GM23338 (cell line): ENCODE measurements around the gene PRR29.

Source experiments
- CREB1 ChIP-seq: fragments of 250-450 bp; sonication (Bioruptor Pico); IDR thresholded peaks from 2 replicates; pipeline ENCODE4 v1.5.0; 2020; ENCODE audit warnings: low read depth, mild to moderate bottlenecking, moderate library complexity
- CTCF ChIP-seq, 2 experiments: fragments of 200-600 bp in 1 of 2; sonication (generic) in 1 of 2; conservative IDR thresholded peaks; 2 replicates each; pipeline versions ENCODE4 v1.5.1 to v1.6.1; 2016 to 2017; ENCODE audit warnings: antibody characterized with exemption in 2 of 2, low read depth in 2 of 2, mild to moderate bottlenecking in 2 of 2, moderate library complexity in 1 of 2
- EZH2 ChIP-seq: fragments of 200-600 bp; sonication (generic); IDR thresholded peaks from one replicate; pipeline ENCODE4 v1.8.0; 2017; ENCODE audit warnings: antibody characterized with exemption, mild to moderate bottlenecking, low read depth; ENCODE audit not compliant: unreplicated experiment
- EZH2phosphoT487 ChIP-seq: fragments of 200-600 bp; sonication (generic); IDR thresholded peaks from one replicate; pipeline ENCODE4 v1.8.1; 2018; ENCODE audit warnings: antibody characterized with exemption; ENCODE audit not compliant: unreplicated experiment
- JUNB ChIP-seq: IDR thresholded peaks from one replicate; pipeline ENCODE4 v1.6.1; 2016; ENCODE audit warnings: antibody characterized with exemption; ENCODE audit not compliant: unreplicated experiment
- NANOG ChIP-seq: IDR thresholded peaks from 2 replicates; pipeline ENCODE4 v1.6.1; 2016; ENCODE audit warnings: antibody characterized with exemption, borderline replicate concordance
- POLR2AphosphoS5 ChIP-seq: IDR thresholded peaks from 2 replicates; pipeline ENCODE4 v1.6.1; 2016; ENCODE audit warnings: antibody characterized with exemption, low read depth
- REST ChIP-seq: IDR thresholded peaks from one replicate; pipeline ENCODE4 v1.6.1; 2018; ENCODE audit warnings: antibody characterized with exemption; ENCODE audit not compliant: unreplicated experiment
- STAT1 ChIP-seq: IDR thresholded peaks from one replicate; pipeline ENCODE4 v1.6.1; 2016; ENCODE audit warnings: antibody characterized with exemption; ENCODE audit not compliant: unreplicated experiment
- ZNF114 ChIP-seq: fragments of 250-450 bp; sonication (Bioruptor Pico); IDR thresholded peaks from 2 replicates; pipeline ENCODE4 v1.5.0; 2020; ENCODE audit warnings: mild to moderate bottlenecking, moderate library complexity
- ZNF462 ChIP-seq: fragments of 250-450 bp; sonication (Bioruptor Pico); IDR thresholded peaks from 2 replicates; pipeline ENCODE4 v1.5.0; 2020; ENCODE audit warnings: mild to moderate bottlenecking, moderate library complexity
- TF ChIP-seq, protein P1 (sequence below): IDR thresholded peaks from 2 replicates; pipeline ENCODE4 v1.6.1; 2016; ENCODE audit warnings: antibody characterized with exemption

DNA sequence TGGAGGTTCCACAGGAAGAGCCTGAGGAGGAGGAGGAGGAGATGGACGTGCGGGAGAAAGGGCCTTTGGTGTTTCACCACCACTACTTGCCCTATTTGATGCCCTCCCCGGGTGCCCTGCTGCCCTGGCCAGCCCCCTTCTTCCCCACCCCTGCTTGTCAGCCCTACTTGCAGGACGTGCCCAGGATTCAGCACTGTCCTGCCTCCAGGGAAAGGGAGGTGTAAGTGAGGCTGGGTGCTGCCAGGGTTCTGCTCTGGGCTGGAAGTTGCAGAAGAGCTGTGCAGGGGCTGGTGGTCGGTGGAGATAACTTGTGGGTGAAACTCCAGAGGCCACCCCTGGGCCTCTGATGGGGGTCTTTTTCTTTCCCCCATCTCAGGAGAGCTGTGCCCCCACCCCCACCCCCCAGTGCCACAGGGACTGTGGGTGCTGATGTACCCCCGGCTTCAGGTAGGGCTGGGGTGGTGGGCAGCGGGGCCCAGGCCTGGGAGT, 3.0 kb downstream of the PRR29 start:
- TF ChIP-seq CREB1 (CRISPR knock-in tag) (no peak), CTCF (conservative IDR thresholded peaks at IDR 0.05; ENCODE audit: low read depth in 2 of 2) (no peak), POLR2AphosphoS5 (no peak), REST (no peak), NANOG (no peak), EZH2 (no peak), ZNF462 (no peak), EZH2phosphoT487 (no peak), JUNB (no peak), STAT1 (no peak), ZNF114 (no peak)
- TF ChIP-seq, protein P1, sequence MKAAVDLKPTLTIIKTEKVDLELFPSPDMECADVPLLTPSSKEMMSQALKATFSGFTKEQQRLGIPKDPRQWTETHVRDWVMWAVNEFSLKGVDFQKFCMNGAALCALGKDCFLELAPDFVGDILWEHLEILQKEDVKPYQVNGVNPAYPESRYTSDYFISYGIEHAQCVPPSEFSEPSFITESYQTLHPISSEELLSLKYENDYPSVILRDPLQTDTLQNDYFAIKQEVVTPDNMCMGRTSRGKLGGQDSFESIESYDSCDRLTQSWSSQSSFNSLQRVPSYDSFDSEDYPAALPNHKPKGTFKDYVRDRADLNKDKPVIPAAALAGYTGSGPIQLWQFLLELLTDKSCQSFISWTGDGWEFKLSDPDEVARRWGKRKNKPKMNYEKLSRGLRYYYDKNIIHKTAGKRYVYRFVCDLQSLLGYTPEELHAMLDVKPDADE, result no peak
